B cell (primary cell): ENCODE measurements around the gene FCRL1. TPM values are rescaled to one million over a fixed set of nuclear protein-coding genes. Genes with fewer than 3 reads are reported as not detected.

Source experiments
- ATAC-seq: fragments of 200-7000 bp; cut with Tn5 transposase; one replicate; pipeline ENCODE4 v1.10.0; 2021; ENCODE audit warnings: low read depth, mild to moderate bottlenecking, moderate number of reproducible peaks, moderate library complexity
- CTCF ChIA-PET: fragments of 350-600 bp; sonication (Branson Sonifier 250); formaldehyde crosslinking; loops from one replicate; lab custom pipeline; 2021; ENCODE audit warnings: antibody characterized with exemption, inconsistent platforms; lab: Charles Lee
- POLR2A ChIA-PET: fragments of 350-600 bp; sonication (Branson Sonifier 250); formaldehyde crosslinking; loops from one replicate; lab custom pipeline; 2021; ENCODE audit warnings: antibody characterized with exemption; lab: Charles Lee
- DNase-seq: peaks from one replicate; pipeline ENCODE4 v3.0.0; 2013
- H2AFZ ChIP-seq: 2 replicates; pipeline ENCODE4 v1.6.1; 2012; ENCODE audit warnings: mild to moderate bottlenecking, low read depth, low read length; ENCODE audit not compliant: insufficient read depth, poor library complexity, severe bottlenecking
- H3K27ac ChIP-seq, 2 donors: 1 replicate in 1 of 2; 2 replicates in 1 of 2; pipeline ENCODE4 v1.5.1; 2012 to 2013; ENCODE audit warnings: low read length in 2 of 2, mild to moderate bottlenecking in 2 of 2, moderate library complexity in 1 of 2
- H3K27me3 ChIP-seq, 4 experiments: fragments of 200-600 bp in 1 of 4; sonication (generic) in 1 of 4; replicated peaks in 1 of 4; 1 replicate in 2 of 4; 2 replicates in 2 of 4; pipeline versions ENCODE4 v1.6.1 to v1.7.0; 2013 to 2016; ENCODE audit warnings: low read length in 3 of 4, mild to moderate bottlenecking in 2 of 4, mixed read lengths in 1 of 4, moderate library complexity in 1 of 4; ENCODE audit not compliant: insufficient read depth in 4 of 4, control insufficient read depth in 3 of 4; ENCODE audit errors: control extremely low read depth in 1 of 4
- H3K36me3 ChIP-seq, 2 experiments: replicated peaks in 1 of 2; 1 replicate in 1 of 2; 2 replicates in 1 of 2; pipeline versions ENCODE4 v1.6.1 to v1.7.1; 2013; ENCODE audit warnings: low read length in 1 of 2; ENCODE audit not compliant: insufficient read depth in 2 of 2, control insufficient read depth in 1 of 2; ENCODE audit errors: control extremely low read depth in 1 of 2, extremely low read depth in 1 of 2
- H3K4me1 ChIP-seq, 2 donors: fragments of 200-600 bp in 1 of 2; sonication (generic) in 1 of 2; 1 replicate in 1 of 2; 2 replicates in 1 of 2; pipeline versions ENCODE4 v1.5.1 to v1.6.1; 2013 to 2017; ENCODE audit warnings: low read length in 2 of 2; ENCODE audit not compliant: control insufficient read depth in 2 of 2, insufficient read depth in 2 of 2
- H3K4me2 ChIP-seq: replicated peaks from 2 replicates; pipeline ENCODE3; 2012; ENCODE audit warnings: mild to moderate bottlenecking, low read depth, low read length; ENCODE audit not compliant: poor library complexity, severe bottlenecking
- H3K4me3 ChIP-seq, 5 experiments: fragments of 200-600 bp in 1 of 5; sonication (generic) in 1 of 5; 1 replicate in 3 of 5; 2 replicates in 2 of 5; pipeline versions ENCODE4 v1.5.1 to v1.7.0; 2011 to 2016; ENCODE audit warnings: low read length in 4 of 5, mild to moderate bottlenecking in 4 of 5, low read depth in 2 of 5, control low read depth in 1 of 5, moderate library complexity in 1 of 5; ENCODE audit not compliant: insufficient read depth in 1 of 5; ENCODE audit errors: control extremely low read depth in 1 of 5, extremely low read depth in 1 of 5
- H3K79me2 ChIP-seq: fragments of 200-600 bp; sonication (generic); one replicate; pipeline ENCODE4 v1.6.0; 2016; ENCODE audit warnings: low read length; ENCODE audit not compliant: control insufficient read depth, insufficient read depth
- H3K9ac ChIP-seq: fragments of 200-600 bp; sonication (generic); 2 replicates; pipeline ENCODE4 v1.6.1; 2017; ENCODE audit warnings: mild to moderate bottlenecking, low read length, moderate library complexity
- H3K9me3 ChIP-seq, 3 donors: one replicate each; pipeline versions ENCODE4 v1.6.1 to v1.7.1; 2013; ENCODE audit warnings: low read length in 2 of 3; ENCODE audit not compliant: control insufficient read depth in 2 of 3, insufficient read depth in 1 of 3; ENCODE audit errors: control extremely low read depth in 1 of 3
- H4K20me1 ChIP-seq: 2 replicates; pipeline ENCODE4 v1.6.0; 2012; ENCODE audit warnings: mild to moderate bottlenecking, low read length; ENCODE audit not compliant: insufficient read depth, control insufficient read depth, poor library complexity, severe bottlenecking
- H3K27ac Mint-ChIP-seq: one replicate; pipeline ENCODE4 v1.8.0; 2021; ENCODE audit warnings: mixed read lengths
- H3K27me3 Mint-ChIP-seq: one replicate; pipeline ENCODE4 v1.8.0; 2021; ENCODE audit warnings: mixed read lengths
- H3K4me1 Mint-ChIP-seq: one replicate; pipeline ENCODE4 v1.8.0; 2021; ENCODE audit warnings: mixed read lengths
- H3K4me3 Mint-ChIP-seq: one replicate; pipeline ENCODE4 v1.8.0; 2021; ENCODE audit warnings: mixed read lengths
- H3K9me3 Mint-ChIP-seq: one replicate; pipeline ENCODE4 v1.8.0; 2022; ENCODE audit warnings: mixed read lengths; ENCODE audit not compliant: insufficient read depth
- EZH2 ChIP-seq: IDR thresholded peaks from 2 replicates; pipeline ENCODE4 v1.6.1; 2012; ENCODE audit warnings: borderline replicate concordance, low read depth, mild to moderate bottlenecking, moderate library complexity, low read length; ENCODE audit not compliant: insufficient read depth, poor library complexity, severe bottlenecking
- WGBS: methylation state at CpG from one replicate; pipeline ENCODE4 v1.1.5; 2013; ENCODE audit warnings: missing lambda C conversion rate; ENCODE audit not compliant: insufficient coverage; 5-methylcytosine and 5-hydroxymethylcytosine counted together
- intact Hi-C: fragments of 100-400 bp; cut with micrococcal nuclease; formaldehyde crosslinking; loops from one replicate; pipeline ENCODE4 v1.10.0; 2022
- polyA plus RNA-seq: library from polyadenylated mRNA; depleted of rRNA; stranded (reverse); fragments of >200 nt; gene quantifications from 2 replicates; pipeline ENCODE4 v1.2.3, GENCODE V29; 2012
- total RNA-seq, 2 donors: library from RNA; stranded (reverse); fragments of 120-200 nt in 1 of 2; gene quantifications; 1 replicate in 1 of 2; 2 replicates in 1 of 2; pipeline versions ENCODE4 v1.2.3 to v1.2.4, GENCODE V29; 2013 to 2022
- TF ChIP-seq, protein P1 (sequence below): fragments of 200-600 bp; IDR thresholded peaks from one replicate; pipeline ENCODE4 v1.8.0; 2022; ENCODE audit warnings: antibody characterized with exemption, mild to moderate bottlenecking

Gene FCRL1
- total and polyA plus RNA-seq, 2 donors (not counting 1 experiment from before 2014, with no cell fraction given) = 277 to 953 TPM

DNA sequence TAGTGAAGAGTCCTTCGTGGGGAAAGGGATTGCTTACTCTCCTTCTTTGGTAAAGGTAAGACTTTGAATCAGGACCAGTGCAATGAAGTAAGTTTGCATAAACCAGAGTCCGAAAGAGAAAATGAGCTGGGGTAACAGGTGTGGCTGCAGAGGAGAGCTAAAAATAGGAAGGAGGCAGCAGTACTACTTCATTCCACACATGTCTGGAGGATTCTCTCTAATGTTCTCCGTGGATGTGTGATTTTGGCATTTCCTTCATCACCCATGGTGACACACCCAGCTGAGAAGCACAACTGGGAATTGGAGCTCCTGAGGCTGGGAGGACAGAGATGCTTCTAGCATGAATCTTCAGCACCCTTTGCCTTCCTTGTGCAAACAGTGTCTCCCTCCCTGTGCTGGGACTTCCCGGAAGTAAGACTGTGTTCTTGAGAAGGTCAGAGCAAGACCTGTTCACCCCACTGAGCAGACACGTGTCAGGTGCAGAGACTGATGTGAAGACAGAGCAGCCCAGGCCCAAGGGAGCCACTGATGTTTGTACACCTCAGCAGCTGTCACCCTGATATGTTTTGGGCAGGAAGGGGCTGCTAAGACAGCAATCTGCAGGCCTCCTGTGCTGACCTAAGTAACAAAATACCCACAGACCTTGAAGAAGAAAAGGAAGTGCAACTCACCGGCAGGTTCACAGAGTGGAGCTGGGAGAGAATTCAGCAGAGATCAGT lies 13.3 kb downstream of the FCRL1 start:
- Histone ChIP-seq H4K20me1 (peaks cover 48% of the 10 kb centered on the region), H3K4me3 (peak overlapping the region; percentile 2 to 45 (median 28)), H3K4me2 (peak overlapping the region; percentile 75), H3K9ac (peak overlapping the region; percentile 50), H3K27ac (peak overlapping the region; percentile 71 to 83), H3K9me3 (no peaks in the 10 kb centered on the region), H2AFZ (no peak overlapping the region), H3K79me2 (peaks cover 96% of the 10 kb centered on the region), H3K27me3 (no peaks in the 10 kb centered on the region), H3K36me3 (peaks cover 0 to 91% of the 10 kb centered on the region in 2 experiments), H3K4me1 (peaks cover 86 to 98% of the 10 kb centered on the region in 2 donors)
- Mint-ChIP-seq H3K27ac (peak overlapping the region; percentile 87), H3K9me3 (no peaks in the 10 kb centered on the region), H3K27me3 (no peaks in the 10 kb centered on the region), H3K4me3 (peak overlapping the region; percentile 84), H3K4me1 (peaks cover 87% of the 10 kb centered on the region)
- intact Hi-C loops = loop anchor here (1.0 to 5.0 kb wide), 7 partner anchors 11 to 1261 kb away; partner anchors contain the start of genes CD5L and FCRL1
- peak; percentile 92 for DNase-seq
- POLR2A ChIA-PET = interaction anchor here (0.7 to 2.4 kb wide), 15 partner anchors 8 to 240 kb away, joined by 3 to 7 read pairs (median 4); partner anchors contain the start of genes FCRL1 and FCRL3
- CTCF ChIA-PET = interaction anchor here (0.7 to 6.8 kb wide), 22 partner anchors 9 to 239 kb away, joined by 3 to 66 read pairs (median 6); partner anchors contain the start of gene FCRL1
- ATAC-seq = peak; percentile 92
- TF ChIP-seq EZH2 = no peak
- TF ChIP-seq, protein P1, sequence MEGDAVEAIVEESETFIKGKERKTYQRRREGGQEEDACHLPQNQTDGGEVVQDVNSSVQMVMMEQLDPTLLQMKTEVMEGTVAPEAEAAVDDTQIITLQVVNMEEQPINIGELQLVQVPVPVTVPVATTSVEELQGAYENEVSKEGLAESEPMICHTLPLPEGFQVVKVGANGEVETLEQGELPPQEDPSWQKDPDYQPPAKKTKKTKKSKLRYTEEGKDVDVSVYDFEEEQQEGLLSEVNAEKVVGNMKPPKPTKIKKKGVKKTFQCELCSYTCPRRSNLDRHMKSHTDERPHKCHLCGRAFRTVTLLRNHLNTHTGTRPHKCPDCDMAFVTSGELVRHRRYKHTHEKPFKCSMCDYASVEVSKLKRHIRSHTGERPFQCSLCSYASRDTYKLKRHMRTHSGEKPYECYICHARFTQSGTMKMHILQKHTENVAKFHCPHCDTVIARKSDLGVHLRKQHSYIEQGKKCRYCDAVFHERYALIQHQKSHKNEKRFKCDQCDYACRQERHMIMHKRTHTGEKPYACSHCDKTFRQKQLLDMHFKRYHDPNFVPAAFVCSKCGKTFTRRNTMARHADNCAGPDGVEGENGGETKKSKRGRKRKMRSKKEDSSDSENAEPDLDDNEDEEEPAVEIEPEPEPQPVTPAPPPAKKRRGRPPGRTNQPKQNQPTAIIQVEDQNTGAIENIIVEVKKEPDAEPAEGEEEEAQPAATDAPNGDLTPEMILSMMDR = no peak
- WGBS = 0% methylated on average over 4 of the region's 6 CpGs
